Cardiac fibroblast (primary cell): ENCODE results near the gene NIPBL.

Source experiments
- DNase-seq, 2 donors: peaks; one replicate each; pipeline versions ENCODE4 v3.0.0 to v3.0.0-alpha.2; 2010; ENCODE audit warnings: low read depth in 2 of 2
- H3K4me3 ChIP-seq, 2 donors: replicated peaks in 1 of 2; 1 replicate in 1 of 2; 2 replicates in 1 of 2; pipeline ENCODE4 v1.5.1; 2011; ENCODE audit warnings: low read depth in 2 of 2, low read length in 2 of 2, mild to moderate bottlenecking in 2 of 2, moderate library complexity in 1 of 2
- TF ChIP-seq, protein P1 (sequence below): IDR thresholded peaks from one replicate; pipeline ENCODE4 v1.5.1; 2011; ENCODE audit warnings: low read depth, mild to moderate bottlenecking, low read length, inconsistent platforms

The NIPBL gene

DNA sequence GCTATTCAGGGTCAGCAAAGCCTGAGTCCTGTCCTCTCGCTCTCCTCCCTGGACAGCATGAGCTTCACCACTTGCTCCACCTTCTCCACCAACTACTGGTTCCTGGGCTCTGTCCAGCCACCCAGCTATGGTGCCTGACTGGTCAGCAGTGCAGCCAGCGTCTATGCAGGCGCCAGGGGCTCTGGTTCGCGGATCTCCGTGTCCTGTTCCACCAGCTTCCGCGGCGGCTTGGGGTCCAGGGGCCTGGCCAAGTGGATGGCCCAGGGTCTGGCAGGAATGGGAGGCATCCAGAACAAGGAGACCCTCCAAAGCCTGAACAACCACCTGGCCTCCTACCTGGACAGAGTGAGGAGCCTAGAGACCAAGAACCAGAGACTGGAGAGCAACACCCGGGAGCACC lies 8.6 kb downstream of the NIPBL start:
- TF ChIP-seq, protein P1, sequence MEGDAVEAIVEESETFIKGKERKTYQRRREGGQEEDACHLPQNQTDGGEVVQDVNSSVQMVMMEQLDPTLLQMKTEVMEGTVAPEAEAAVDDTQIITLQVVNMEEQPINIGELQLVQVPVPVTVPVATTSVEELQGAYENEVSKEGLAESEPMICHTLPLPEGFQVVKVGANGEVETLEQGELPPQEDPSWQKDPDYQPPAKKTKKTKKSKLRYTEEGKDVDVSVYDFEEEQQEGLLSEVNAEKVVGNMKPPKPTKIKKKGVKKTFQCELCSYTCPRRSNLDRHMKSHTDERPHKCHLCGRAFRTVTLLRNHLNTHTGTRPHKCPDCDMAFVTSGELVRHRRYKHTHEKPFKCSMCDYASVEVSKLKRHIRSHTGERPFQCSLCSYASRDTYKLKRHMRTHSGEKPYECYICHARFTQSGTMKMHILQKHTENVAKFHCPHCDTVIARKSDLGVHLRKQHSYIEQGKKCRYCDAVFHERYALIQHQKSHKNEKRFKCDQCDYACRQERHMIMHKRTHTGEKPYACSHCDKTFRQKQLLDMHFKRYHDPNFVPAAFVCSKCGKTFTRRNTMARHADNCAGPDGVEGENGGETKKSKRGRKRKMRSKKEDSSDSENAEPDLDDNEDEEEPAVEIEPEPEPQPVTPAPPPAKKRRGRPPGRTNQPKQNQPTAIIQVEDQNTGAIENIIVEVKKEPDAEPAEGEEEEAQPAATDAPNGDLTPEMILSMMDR: no peak
- no peak for DNase-seq
- H3K4me3 ChIP-seq: no peak overlapping the region

DNA sequence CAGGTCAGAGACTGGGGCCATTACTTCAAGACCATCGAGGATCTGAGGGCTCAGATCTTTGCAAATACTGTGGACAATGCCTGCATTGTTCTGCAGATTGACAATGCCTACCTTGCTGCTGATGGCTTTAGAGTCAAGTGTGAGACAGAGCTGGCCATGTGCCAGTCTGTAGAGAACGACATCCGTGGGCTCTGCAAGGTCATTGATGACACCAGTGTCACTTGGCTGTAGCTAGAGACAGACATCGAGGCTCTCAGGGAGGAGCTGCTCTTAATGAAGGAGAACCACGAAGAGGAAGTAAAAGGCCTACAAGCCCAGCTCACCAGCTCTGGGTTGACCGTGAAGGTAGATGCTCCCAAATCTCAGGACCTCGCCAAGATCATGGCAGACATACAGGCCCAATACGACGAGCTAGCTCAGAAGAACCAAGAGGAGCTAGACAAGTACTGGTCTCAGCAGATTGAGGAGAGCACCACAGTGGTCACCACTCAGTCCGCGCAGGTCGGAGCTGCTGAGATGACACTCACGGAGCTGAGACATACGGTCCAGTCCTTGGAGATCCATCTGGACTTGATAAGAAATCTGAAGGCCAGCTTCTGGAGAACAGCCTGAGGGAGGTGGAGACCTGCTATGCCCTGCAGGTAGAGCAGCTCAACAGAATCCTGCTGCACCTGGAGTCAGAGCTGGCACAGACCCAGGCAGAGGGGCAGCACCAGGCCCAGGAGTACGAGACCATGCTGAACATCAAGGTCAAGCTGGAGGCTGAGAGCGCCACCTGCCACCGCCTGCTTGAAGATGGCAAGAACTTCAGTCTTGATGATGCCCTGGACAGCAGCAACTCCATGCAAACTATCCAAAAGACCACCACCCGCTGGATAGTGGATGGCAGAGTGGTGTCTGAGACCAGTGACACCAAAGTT lies 9.3 kb downstream of the NIPBL start:
- TF ChIP-seq, protein P1: no peak
- no peak for DNase-seq
- H3K4me3 ChIP-seq: no peak overlapping the region

DNA sequence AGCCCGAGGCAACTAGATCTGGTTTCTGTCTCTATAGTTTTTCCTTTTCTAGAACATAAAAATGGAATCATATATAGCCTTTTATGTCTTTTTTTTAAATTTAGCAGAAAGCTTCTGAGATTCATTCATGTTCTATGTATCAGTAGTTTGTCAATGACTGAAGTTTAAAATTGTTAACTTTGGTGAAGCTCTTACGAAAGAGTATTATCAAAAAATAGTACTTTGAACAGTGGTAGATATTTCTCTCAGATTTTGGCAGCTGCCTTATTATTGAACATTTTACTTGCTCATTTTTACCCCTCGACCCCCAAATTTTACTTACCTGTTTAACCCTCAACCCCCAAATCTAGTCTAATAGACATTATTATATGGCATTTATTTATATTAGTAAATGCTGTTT lies 10.2 kb downstream of the NIPBL start:
- no peak for DNase-seq
- no peak overlapping the region for H3K4me3 ChIP-seq
- TF ChIP-seq, protein P1: no peak

DNA sequence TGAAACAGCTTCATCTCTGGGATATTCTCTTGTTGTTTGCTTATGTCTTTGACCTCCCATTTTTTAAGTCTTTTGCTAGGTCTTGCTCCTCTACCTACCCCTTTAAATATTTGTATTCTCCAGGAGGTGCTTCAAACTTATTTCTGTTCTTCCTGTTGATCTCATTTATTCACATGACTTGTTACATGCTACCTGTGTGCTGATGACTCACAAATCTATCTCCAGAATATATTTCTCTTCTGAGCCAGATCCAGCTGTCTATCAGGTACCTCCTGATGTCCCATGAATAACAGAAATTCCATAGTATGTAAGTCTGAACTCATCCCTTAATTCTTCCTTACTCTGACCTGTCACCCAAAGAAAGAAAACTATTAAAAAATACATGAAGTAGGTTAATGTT lies 11.0 kb downstream of the NIPBL start:
- DNase-seq: no peak

DNA sequence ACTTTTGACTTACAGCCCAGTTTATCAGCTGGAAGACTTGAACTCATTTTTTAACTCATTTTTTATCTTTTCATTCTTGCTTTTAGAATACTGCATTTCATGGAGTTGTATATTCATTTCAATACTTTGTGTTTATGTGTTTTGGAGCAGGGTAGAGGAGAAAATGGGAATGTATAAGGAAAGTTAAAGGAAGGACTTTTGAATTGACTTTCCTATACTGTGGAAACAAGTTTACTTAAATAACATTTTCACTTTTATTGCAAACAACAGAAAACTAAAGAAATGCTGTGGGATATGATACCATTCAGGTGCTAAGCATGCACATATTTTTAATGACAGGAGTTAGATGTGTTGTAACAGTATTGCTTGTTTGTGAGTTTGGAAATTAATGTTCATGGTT lies 11.7 kb downstream of the NIPBL start:
- H3K4me3 ChIP-seq: no peak overlapping the region
- TF ChIP-seq, protein P1: no peak
- no peak for DNase-seq

More for the DNA sequence above, 11.0 kb downstream of the NIPBL start:
- TF ChIP-seq, protein P1: no peak
- no peak overlapping the region for H3K4me3 ChIP-seq

DNA sequence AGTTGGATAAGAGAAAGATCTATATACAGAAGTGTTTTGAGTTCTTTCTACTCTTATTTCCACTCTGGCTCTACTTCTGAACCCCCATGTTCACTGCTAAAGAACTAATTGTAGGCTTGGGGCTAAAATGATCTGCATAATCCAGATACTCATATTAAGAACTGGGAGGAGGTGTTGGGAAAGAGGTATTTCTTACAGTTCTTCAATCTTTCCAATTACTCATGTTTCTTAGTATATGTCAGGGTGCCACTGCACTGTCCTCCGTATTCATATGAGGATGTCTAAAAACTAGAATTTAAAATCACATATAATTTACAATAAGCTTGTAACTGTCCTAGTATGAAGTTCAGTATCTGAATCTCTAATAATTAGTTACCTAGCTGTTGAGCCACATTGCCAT lies 12.7 kb downstream of the NIPBL start:
- no peak overlapping the region for H3K4me3 ChIP-seq
- TF ChIP-seq, protein P1: no peak
- no peak for DNase-seq
